Glomerular visceral epithelial cell (primary cell): Measurements from ENCODE around the gene C5AR2.
"Not testable (repeated sequence)": the region's sequence is repeated elsewhere in the genome, so short reads cannot be mapped to it uniquely, and the experiment has no call there.

Experiments
- DNase-seq: peaks from one replicate; pipeline ENCODE4 v3.0.0-alpha.2; 2016; ENCODE audit errors: extremely low spot score

Gene C5AR2

GRCh38 chr19:47362321-47362720 is 30.3 kb downstream of the C5AR2 start:
- DNase-seq = no peak

- DNase-seq = no peak
Observed at GRCh38 chr19:47363758-47364531, 32.0 kb downstream of the C5AR2 start.

DNA sequence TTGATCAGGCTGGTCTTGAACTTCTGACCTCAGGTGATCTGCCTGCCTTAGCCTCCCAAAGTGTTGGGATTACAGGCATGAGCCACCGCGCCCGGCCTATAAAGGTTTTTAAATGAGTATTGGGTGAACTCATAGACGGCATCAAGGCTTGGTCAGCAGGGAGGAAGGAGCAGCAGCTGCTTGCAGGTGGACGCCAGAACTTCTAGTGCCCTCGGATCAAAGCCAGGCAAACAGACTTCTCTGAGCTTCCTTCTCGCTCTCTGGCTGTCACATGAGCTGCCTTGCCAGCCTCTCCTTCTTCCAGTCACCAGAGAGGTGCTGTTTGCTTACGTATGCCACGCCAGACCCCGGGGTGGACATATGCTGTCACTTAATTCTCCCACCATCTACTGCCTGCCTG is 33.5 kb downstream of the C5AR2 start:
- DNase-seq = not testable (repeated sequence)

GRCh38 chr19:47370045-47370611 is 38.2 kb downstream of the C5AR2 start:
- no peak for DNase-seq

- no peak for DNase-seq
Observed at GRCh38 chr19:47371261-47371660, 39.3 kb downstream of the C5AR2 start.

- DNase-seq = no peak
Observed at GRCh38 chr19:47372603-47373002, 40.6 kb downstream of the C5AR2 start.

DNA sequence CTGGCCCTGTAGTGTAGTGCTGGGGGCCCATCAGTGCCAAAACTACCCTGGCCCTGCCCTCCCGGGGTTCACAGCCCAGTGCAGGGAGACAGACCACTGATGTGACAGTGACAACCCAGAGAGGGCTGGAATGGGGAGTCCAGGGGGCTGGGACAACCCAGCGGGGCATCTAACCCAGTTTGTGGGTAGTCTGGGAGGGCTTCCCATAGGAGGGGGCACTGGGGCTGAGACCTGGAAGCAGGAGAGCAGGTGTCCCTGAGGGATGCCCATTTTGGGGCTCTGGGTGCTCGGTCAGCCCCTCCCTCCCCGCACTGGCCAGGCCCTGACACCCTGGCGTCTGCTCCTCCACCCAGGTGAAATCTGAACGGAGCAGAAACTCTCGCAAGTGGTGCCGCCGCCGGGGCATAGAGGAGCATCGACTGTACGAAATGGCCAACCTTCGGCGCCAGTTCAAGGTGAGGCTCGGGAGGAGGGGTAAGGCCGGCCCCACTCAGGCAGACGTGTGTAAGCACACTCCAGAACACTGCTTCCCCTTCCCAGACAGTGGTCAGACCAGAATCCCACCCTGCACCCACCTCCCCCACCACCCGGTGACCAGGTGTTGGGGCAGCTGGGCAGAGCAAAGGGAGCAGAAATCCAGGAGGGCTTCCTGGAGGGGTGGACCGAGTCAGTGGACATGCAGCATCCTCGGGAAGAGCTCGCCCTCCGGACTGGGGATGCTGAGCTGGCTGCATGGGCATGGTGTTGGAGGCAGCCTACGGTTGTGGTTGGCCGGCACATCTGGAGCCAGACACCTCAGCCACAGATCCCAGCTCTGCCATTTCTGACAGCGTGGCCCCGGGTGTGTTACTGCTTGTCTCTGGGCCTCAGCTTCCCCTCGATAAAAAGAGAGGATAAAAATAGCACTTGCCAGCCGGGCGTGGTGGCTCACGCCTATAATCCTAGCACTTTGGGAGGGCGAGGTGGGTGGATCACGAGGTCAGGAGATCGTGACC is 41.6 kb downstream of the C5AR2 start:
- DNase-seq = no peak

- no peak for DNase-seq
Observed at GRCh38 chr19:47374876-47375693, 43.1 kb downstream of the C5AR2 start.

- no peak for DNase-seq
Observed at GRCh38 chr19:47375694-47376588, 44.0 kb downstream of the C5AR2 start.

DNA sequence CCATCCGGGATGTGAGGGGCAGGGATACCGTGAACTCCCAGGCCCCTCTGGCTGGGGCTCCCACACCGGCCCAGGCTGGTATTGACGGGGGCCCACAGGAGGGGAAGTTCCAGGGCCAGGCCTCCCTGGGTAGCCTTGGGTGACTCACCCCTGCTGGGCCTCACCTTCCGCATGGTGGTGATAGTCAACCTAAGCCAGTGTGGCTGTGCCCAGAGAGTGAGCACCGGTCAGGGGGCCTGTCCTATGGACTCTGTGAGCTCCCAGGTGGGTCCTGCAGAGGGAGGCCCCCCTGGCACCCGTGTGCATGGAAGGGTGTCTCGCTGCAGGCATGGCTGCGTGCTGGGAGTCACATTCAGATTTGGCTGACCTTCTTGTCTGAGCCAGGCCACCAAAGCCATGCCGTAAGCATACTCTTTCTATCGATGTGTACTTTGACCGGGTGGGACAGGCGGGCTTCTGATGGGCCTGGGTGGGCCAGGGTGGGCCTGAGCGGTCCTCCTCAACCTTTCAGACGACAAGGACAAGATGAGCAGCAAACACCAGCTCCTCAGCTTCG is 44.7 kb downstream of the C5AR2 start:
- no peak for DNase-seq

DNA sequence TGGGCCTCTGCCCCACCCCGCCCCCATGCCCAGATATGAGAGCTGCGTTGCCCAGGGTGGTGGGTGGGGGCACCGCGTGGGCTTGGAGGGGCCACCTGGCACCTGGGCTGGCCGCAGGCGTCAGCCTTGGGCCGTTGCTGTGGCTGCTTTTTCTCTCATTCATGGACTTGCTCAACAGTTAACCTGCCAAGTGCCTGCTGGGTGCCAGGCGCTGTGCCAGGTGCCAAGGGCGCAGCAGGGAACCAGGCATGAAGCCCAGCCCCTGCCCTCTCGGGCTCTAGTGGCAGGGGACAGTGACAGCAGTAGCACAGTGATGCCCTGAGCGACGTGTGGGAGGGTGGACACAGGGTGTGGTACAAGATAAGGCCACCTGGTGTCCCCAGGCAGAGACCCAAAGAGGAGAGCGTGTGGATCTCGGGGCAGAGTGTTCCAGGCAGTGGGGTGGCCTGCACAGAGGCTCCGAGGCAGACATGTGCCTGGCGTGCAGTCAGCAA is 45.3 kb downstream of the C5AR2 start:
- no peak for DNase-seq

DNA sequence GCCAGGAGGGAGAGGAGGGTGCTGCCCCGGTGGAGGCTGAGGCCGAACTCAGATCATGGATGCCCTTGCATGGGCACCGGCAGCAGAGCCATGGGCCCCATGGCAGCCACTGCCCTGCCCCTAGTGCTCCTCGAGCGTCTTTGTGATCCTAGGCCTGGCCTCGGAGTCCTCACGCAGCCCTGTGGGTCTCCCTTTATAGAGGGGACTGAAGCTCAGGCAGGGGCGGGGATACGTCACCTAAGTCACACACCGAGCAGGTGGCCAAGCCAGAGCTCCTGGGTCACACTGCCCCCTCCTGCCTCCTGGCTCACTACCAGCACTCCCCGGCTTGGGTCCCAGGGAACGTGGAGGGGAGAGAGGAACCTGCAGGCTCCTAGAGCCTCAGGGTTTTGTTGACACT is 45.8 kb downstream of the C5AR2 start:
- no peak for DNase-seq

DNA sequence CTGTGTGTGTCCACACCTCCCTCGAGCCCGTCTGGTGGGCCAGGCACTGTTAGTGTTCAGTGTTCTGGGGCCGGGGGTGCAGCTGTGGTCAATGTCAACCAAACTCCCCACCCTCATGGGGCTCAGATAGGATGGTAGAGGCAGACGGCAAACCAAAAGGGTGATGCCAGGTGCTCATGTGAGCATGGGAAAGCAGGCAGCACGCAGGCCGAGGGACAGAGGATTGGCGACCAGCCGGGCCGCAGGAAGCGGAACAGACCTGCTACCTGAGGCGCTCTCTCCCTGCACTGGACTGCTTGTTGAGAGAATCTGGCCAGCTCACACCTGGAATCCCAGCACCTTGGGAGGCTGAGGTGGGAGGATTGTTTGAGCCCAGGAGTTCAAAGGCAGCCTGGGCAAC is 46.3 kb downstream of the C5AR2 start:
- no peak for DNase-seq

DNA sequence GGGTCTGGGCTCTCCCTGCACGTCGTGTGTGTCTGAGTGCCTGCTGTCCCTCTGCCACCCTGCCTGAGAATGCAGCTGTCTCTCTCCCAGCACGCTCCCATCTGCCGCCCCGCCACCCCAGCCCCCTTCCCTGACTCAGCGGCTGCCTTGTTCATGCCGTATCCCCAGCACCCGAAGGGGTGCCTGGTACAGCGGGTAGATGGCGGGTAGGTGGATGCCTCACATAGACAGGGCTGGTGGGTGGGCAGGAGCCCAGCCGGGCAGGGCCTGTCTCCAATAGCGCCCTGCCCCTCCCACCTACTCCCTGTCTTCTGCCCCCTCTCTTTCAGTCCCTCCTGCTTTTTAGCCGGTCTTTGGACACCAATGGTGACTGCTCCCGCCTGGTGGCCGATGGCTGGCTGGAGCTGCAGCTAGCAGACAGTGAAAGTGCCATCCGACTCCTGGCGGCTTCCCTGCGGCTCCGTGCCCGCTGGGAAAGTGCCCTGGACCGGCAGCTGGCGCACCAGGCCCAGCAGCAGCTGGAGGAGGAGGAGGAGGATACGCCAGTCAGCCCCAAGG is 47.5 kb downstream of the C5AR2 start:
- no peak for DNase-seq

- no peak for DNase-seq
Observed at GRCh38 chr19:47380559-47380958, 48.6 kb downstream of the C5AR2 start.

GRCh38 chr19:47381121-47381520 is 49.1 kb downstream of the C5AR2 start:
- DNase-seq = no peak

DNA sequence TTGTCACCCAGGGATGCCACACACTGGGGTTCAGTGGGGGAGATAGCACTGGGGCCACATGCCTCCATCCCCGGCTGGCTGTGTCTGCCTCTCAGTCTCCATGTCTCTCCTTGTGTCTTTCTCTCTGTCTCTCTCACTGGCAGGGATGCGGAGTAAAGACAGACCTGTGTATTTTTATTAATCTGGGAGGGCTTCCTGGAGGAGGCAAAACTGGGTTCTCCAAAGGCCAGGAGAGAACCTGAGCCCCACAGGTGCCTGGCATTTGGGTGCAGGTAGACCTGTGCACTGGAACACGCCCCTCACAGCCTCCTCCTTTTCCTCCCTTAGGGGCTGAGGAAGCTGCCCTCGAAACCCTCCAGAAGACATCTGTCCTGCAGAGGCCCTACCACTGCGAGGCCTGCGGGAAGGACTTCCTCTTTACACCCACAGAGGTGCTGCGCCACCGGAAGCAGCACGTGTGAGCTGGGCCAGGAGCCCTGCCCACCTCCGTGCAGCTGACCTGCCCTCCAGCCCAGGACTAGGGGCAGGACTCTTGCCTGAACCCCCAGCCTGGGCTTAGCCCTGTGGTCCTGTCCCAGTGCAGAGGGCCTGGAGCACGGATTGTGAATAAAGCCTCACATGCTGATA is 49.8 kb downstream of the C5AR2 start:
- no peak for DNase-seq

GRCh38 chr19:47383890-47384289 is 51.9 kb downstream of the C5AR2 start:
- DNase-seq = not testable (repeated sequence)

DNA sequence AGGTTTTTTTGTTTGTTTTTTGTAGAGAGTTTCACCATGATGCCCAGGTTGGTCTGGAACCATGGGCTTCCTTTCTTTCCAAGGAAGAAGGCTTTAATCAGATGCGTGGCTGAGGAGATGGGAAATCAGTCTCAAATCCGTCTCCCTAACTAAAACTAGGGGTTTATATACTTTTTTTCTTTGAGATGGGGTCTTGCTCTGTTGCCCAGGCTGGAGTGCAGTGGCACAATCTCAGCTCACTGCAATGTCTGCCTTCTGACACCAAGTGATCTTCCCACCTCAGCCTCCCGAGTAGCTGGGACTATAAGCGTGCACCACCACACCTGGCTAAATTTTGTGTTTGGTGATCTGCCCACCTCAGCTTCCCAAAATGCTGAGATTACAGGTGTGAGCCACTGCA is 52.6 kb downstream of the C5AR2 start:
- not testable (repeated sequence) for DNase-seq
